22Rv1 (cell line): Measurements from ENCODE around the gene ETV3L.

Experiments used
- H3K27ac ChIP-seq: fragments of 450-650 bp; 2 replicates; pipeline ENCODE4 v1.5.1; 2017
- CTCF ChIP-seq: fragments of 450-650 bp; IDR thresholded peaks from 2 replicates; pipeline ENCODE4 v1.5.1; 2017; ENCODE audit warnings: mild to moderate bottlenecking
- ZFX ChIP-seq: fragments of 450-650 bp; IDR thresholded peaks from 2 replicates; pipeline ENCODE4 v1.6.1; 2017; ENCODE audit warnings: antibody characterized with exemption, borderline replicate concordance

The ETV3L gene

DNA sequence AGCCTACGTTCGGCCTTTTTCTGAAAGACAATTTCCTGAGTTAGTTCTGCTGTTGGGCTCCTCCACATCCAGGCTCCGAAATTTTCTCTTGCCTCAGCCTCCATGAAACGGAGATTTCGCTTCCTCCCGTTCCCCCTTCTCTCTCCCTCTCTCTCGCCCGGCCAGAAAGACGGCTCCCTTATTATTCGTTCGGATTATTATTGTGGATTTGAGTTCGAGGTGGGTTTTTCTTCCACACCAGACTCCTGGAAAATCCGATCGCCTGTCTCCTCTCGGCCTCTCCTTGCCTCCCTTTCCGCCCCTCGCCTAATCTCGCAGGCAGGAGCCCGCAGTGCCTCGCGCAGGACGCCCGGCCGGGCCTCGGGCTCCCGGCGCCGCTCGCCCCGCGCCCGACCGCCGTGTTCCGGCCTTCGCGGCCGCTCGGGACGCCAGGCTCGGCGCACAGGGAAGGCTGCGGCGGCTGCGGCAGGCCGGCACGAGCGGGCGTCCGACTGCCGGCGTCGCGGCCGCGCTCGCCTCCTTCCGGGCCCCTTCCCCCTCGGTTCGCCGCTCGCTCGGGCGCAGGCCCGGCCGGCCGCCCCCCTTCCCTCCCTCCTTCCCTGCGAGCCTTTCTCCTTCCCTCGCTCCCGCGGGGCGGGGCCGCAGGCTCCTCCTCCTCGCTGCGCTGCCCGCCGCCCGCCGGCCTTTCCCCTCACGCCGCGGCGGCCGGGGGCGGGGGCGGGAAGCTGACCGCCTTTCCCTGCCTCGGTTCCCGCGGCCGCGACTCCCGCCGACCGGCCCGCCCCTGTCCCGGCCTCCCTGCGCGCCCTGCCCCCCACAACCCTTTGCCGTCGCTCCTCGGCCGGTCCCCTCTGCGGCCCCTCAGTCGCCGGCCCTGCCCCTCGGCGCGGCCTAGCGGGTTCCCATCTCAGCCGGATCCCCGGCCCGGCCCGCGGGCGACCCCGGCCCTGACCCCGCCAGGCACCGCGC lies 54.1 kb downstream of the ETV3L start, which contains the start of gene ARHGEF11:
Gene ARHGEF11 (minus strand): TSS at position 493 of the 969 bp plus-strand sequence. CDS start 1,412 bp downstream, outside the sequence.
- no peak for TF ChIP-seq ZFX
- peak; percentile 8; the same call in 1 of the 2 replicates for TF ChIP-seq CTCF
- peak within 1 kb of the TSS; percentile 82 for H3K27ac ChIP-seq

DNA sequence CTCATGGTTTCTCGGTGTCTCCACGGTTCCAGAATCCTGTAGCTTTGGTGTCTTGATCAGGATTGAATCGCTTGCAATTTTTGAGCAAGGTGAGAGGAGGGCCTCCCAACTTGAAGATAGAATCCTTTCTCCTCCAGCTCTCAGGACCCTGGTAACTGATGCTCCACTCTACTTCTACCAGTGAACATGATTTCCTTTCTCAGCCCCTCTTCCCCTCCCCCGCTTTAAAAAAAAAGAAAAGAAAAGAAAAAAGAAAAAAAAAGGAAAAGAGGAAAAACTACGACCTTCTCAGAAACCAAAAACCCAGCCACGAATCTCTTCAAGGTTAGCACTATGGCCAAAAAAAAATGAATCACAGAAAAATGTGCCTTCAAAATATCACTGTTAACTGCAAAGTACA lies 55.3 kb downstream of the ETV3L start:
- no peak overlapping the region for H3K27ac ChIP-seq
- TF ChIP-seq ZFX, result no peak
- no peak for TF ChIP-seq CTCF

GRCh38 chr1:157043685-157044084 lies 55.9 kb downstream of the ETV3L start:
- TF ChIP-seq CTCF (no peak), ZFX (no peak)
- H3K27ac ChIP-seq, result no peak overlapping the region

GRCh38 chr1:157042846-157043245 lies 56.8 kb downstream of the ETV3L start:
- no peak for TF ChIP-seq CTCF
- TF ChIP-seq ZFX, result no peak
- H3K27ac ChIP-seq, result no peak overlapping the region
